ENCODE data around the gene MFN1.
A peak's percentile ranks its signal among the peaks of the same experiment; 100 is the strongest.

MFN1 gene

DNA sequence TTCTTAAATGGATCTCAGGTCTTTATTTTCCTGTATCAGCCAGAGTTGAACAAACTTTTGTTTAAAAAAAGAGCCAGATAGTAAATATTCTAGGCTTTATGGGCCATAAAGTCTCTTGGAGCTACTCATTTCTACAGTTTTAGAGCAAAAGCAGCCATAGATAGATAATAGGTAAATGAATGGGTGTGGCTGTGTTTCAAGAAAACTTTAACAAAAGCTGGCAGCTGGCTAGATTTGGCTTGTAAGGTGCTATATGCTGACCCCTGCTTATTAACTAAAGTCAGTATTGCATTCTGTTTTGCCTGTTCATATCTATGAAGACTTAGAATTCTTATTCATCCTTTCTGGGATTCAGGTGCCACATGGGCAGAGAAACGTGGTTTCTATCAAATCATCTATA lies 29.0 kb downstream of the MFN1 start:
- H3K4me3 ChIP-seq (replicated peaks; ENCODE audit: low read depth, low read length): no peak overlapping the region
- DNase-seq (ENCODE audit: low read depth): no peak
- TF ChIP-seq, protein P1, sequence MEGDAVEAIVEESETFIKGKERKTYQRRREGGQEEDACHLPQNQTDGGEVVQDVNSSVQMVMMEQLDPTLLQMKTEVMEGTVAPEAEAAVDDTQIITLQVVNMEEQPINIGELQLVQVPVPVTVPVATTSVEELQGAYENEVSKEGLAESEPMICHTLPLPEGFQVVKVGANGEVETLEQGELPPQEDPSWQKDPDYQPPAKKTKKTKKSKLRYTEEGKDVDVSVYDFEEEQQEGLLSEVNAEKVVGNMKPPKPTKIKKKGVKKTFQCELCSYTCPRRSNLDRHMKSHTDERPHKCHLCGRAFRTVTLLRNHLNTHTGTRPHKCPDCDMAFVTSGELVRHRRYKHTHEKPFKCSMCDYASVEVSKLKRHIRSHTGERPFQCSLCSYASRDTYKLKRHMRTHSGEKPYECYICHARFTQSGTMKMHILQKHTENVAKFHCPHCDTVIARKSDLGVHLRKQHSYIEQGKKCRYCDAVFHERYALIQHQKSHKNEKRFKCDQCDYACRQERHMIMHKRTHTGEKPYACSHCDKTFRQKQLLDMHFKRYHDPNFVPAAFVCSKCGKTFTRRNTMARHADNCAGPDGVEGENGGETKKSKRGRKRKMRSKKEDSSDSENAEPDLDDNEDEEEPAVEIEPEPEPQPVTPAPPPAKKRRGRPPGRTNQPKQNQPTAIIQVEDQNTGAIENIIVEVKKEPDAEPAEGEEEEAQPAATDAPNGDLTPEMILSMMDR (IDR thresholded peaks at IDR 0.05; ENCODE audit: low read length, missing control alignments): no peak

DNA sequence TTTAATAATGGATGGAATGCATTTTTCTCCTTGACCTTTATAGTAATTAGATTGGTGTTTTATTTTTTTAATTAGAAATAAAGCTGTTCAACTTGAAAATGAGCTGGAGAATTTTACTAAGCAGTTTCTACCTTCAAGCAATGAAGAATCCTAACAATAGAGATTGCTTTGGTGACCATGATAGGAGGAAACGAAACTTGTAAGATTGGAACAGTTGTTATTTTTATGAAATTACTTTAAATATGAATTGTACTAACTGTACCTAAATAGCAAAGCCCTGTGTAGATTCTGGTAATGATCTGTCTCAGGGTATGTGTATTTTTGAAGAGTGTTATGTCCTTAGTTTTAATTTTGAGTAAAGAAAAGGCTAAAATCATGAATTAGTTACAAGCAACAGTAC lies 44.4 kb downstream of the MFN1 start:
- TF ChIP-seq, protein P1 (IDR thresholded peaks at IDR 0.05; ENCODE audit: low read length, missing control alignments): no peak
- DNase-seq (ENCODE audit: low read depth): no peak
- no peak overlapping the region for H3K4me3 ChIP-seq (replicated peaks; ENCODE audit: low read depth, low read length)

DNA sequence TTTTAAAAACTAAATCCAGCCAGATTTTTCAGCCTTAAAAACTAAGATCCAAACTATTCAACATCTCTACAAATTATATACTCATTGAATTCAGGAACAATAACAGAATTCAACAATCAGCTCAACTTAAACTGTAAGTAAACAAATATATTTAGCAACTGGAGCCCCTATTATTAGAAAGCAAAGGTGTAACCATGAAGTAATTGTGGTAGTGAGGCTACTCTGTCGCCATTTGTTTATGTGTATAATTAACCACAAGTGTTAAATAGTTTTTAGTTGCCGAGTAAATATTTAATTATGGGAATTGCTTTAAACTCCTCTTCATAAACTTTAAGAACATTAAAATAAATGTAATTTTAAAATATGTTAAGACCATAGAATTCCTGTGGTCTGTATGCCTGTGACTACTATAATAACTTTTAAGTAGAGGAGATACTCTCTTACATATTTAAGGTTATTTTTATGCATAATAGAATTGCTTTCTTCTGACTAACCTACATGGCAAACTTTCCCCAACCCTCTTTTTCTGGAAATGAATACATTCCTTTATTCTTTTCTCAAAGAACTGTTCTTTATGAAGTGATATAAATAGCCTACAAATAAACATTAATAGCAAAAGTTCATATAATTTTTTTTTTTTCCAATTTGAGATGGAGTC lies 51.2 kb downstream of the MFN1 start:
- peak; percentile 18 for DNase-seq (ENCODE audit: low read depth)

DNA sequence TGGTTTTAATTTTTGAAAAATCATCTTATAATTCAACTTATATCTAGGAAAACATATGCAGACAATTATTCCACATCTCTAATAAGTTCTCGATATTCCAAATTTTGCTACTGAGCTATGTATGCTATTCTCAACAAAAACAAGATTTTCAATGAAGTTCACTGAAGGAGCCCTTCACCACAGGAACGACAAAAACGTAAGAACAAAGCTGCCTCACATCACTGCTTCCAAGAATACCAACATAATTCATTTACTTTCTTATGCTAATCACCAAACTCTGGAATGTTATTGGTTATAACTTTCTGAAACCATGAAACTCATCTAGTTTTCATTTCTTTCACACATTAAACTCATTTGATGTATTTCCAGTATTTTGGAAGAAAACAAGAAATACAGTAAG lies 54.1 kb downstream of the MFN1 start:
- H3K4me3 ChIP-seq (replicated peaks; ENCODE audit: low read depth, low read length): no peak overlapping the region
- TF ChIP-seq, protein P1 (IDR thresholded peaks at IDR 0.05; ENCODE audit: low read length, missing control alignments): no peak
- no peak for DNase-seq (ENCODE audit: low read depth)

More for the DNA sequence above, 51.2 kb downstream of the MFN1 start:
- TF ChIP-seq, protein P1 (IDR thresholded peaks at IDR 0.05; ENCODE audit: low read length, missing control alignments): no peak
- H3K4me3 ChIP-seq (replicated peaks; ENCODE audit: low read depth, low read length): no peak overlapping the region

- no peak overlapping the region for H3K4me3 ChIP-seq (replicated peaks; ENCODE audit: low read depth, low read length)
- no peak for DNase-seq (ENCODE audit: low read depth)
- TF ChIP-seq, protein P1 (IDR thresholded peaks at IDR 0.05; ENCODE audit: low read length, missing control alignments): no peak
Observed at GRCh38 chr3:179402963-179403362, 55.5 kb downstream of the MFN1 start.

GRCh38 chr3:179404307-179404706 lies 56.8 kb downstream of the MFN1 start:
- DNase-seq (ENCODE audit: low read depth): no peak
- TF ChIP-seq, protein P1 (IDR thresholded peaks at IDR 0.05; ENCODE audit: low read length, missing control alignments): no peak

DNA sequence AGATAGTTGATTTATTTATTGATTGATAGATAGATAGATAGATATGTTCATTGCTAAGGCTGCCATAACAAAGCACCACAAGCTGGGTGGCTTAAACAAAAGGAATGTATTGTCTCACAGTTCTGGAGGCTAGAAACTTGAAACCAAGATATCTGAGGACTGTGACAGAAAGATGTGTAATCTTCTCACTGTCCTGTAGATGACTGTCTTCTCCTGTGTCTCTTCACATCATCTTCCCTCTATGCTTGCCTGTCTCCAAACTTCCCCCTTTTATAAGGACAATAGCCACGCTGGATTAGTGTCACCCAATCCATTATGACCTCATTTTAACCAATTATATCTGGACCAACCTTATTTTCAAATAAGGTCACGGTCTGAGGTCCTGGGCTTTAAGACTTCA lies 62.8 kb downstream of the MFN1 start:
- TF ChIP-seq, protein P1 (IDR thresholded peaks at IDR 0.05; ENCODE audit: low read length, missing control alignments): no peak
- no peak overlapping the region for H3K4me3 ChIP-seq (replicated peaks; ENCODE audit: low read depth, low read length)
- peak; percentile 8 for DNase-seq (ENCODE audit: low read depth)

More at GRCh38 chr3:179404307-179404706, 56.8 kb downstream of the MFN1 start:
- H3K4me3 ChIP-seq (replicated peaks; ENCODE audit: low read depth, low read length): no peak overlapping the region

All from fibroblast of pulmonary artery (primary cell).